Stimulated activated CD4-positive, alpha-beta T cell treated with anti-CD3 and anti-CD28 coated beads, TNF-alpha, amount 100 ng/mL, for 4 hours (primary cell): ENCODE results near the gene STX1B.
"Not testable (repeated sequence)": the region's sequence is repeated elsewhere in the genome, so short reads cannot be mapped to it uniquely, and the experiment has no call there.

Experiments
- DNase-seq, 3 experiments: peaks; one replicate each; pipeline ENCODE4 v3.0.0-alpha.2; 2020; ENCODE audit warnings: low read depth in 3 of 3

STX1B gene

DNA sequence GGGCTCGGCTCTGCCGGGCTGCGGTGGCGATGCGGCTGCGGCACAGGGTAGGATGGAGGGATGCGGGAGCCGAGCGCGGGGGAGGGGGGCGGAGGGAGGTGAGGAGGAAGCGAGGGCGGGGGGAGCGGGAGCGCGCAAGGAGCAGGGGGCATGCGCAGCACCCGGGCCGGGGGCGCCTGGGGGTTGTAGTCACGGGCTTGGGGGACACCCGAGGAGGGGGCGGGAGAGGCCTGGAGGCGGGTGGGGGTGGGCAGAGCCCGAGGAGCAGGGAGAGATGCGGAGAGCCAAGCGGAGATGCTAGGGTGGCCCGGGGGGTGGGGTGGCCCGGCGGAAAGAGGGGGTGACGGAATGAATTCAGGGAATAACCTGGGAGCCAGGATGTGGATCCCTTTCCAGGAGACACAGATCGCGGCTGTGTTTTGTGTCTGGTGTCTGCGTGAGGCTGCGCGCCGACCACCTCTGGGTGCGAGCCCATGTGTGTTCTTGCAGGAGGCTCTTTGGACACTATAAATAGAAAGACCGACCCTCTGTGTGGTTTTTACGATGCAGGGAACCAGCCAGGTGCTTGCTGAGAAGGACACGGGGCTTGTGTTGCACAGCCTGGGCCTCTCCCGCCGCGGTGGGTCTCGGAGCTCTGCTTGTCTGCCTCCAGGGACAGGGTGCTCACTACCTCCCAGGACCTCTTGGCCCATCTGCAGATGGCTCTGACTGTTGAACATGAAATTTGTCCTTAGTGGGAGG is at the start of gene STX1B:
TSS of gene STX1B (minus strand) at position 54 of the 741 bp plus-strand sequence. CDS start 242 bp downstream, outside the sequence.
- peak in 2 of 3 experiments; percentile 24 to 42 for DNase-seq

DNA sequence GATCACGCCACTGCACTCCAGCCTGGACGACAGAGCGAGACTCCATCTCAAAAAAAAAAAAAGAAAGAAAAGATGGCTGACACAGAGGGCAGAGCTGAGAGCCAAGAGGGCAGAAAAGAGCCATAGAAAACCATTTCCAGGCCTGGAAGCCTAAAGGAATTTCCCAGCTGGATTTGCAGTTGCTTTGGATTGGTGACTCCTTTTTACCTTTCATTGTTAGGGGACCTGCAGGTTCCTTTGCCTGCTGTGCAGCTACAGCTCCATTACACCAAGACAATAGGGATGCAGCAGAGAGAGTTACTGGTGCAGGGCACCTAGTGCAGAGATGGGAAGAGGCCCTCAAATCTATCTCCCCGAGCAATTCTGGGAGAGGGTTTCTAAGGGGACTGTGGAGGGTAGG is 45.2 kb upstream of the STX1B start:
- DNase-seq = no peak

DNA sequence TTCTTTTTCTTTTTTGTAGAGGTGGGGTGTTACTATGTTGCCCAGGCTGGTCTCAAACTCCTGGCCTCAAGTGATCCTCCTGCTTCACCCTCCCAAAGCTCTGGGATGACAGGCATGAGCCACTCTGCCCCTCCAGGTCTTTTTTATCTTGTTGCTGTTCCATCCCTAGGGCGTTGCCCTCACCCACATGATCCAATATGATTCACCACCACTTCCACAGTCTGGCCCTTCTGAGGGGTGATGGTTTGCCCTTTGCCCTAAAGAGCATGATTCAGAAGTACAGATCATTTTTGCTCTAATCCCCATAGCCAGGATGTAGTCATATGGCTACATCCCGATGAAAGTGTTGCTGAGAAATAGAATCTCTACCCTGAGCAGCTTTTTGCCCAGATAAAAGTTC is 41.7 kb upstream of the STX1B start:
- no peak for DNase-seq

DNA sequence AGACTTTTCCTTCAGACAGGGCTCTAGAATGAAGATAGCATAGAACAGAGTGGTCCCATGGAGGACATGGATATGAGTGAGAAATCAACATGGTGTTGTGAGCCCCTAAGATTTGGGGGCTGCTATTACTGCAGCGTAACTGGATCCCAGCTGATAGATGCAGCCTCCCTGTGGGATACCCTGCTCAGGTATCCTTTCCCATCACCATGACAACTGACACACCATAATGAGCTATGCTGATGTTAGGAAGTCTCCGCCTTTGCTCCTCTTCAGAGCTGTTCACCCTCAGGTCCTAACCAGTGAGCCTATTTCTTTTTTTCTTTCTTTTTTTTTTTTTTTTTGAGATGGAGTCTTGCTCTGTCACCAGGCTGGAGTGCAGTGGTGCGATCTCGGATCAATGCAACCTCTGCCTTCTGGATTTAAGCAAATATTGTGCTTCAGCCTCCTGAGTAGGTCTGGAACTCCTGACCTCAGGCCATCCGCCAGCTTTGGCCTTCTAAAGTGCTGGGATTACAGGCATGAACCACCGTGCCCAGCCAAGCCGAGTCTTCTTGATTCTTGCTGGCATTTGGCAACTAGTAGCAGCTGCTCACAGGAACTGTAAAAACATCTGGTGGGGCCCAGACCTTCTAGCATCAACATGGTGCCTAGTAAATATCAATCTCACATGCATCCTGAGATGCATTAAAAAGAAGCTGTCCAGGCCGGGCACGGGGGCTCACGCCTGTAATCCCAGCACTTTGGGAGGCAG is 40.0 kb upstream of the STX1B start:
- DNase-seq = no peak

DNA sequence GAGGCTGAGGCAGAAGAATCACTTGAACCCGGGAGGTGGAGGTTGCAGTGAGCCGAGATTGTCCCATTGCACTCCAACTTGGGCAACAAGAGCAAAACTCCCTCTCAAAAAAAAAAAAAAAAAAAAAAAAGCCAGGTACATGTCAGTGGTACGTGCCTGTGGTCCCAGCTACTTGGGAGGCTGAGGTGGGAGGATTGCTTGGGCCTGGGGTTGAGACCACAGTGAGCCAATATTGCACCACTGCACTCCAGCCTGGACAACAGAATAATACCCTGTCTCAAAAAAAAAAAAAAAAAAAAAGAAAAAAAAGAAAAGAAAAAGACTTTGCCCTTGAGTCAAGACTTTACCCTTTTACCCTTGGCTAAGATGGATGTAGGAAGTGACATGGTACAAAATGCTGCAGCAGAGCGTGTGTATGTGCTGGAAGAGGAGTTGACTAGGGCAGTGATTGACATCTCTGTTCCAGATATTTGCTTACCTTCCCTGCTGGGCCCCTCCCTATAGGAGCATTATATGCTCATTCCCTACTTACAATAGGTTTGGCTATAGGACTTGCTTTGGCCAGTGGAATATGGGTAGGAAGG is 33.6 kb upstream of the STX1B start:
- DNase-seq = no peak

DNA sequence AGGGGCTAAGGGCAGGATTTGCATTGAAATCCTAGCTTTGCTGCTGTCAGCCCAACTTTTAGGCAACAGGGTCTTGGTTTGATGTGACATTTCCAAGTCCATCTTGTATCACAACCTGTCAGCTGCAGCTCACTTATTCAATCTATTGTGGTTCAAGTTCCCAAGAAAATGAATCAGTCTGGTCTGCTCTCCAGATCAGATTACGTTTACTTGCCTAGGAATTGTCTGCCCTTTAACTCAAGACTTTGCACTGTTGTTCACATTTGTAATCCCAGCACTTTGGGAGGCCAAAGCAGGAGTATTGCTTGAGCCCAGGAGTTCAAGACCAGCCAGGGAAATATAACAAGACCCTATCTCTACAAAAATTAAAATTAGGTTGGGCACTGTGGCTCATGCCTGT is 32.9 kb upstream of the STX1B start:
- no peak for DNase-seq

DNA sequence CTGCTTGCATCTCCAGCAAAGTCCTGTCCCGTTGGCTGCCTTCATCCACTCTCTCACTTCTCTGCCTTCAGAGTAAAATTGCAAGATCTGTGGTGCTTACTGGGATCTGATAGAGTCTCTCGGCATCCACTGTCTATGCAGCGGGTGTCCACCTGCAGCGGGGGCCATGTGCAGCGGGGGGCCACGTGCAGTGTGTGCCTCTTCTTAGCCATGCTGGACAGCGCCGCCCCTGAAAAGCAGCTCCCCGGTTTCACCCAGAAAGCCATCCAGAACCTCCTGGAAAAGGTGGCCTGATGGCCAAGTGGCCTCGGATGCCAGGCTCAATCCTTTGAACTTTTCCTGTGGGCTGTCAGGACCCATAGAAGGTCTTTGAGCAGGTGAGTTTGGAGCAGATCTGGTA is 32.4 kb upstream of the STX1B start:
- DNase-seq = no peak

DNA sequence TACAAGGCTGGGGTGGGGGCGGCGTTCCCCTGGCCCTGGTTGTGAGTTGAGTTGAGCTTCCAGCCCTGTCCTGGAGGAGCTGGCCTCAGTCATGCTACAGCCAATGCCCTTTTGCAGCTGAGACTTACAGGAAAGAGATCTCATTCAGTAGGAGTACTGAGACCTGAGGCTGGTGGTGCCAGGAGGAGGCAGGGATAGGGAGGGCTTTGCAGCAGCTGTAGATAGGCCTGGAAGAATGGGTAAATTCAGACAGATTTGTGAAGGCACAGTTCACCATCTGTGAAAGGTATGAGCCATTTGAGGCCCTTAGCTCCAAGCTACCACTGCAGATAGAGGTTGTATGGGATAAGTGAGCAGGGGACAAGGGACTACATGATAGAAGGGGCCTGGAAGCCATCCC is 28.6 kb upstream of the STX1B start:
- DNase-seq = no peak

DNA sequence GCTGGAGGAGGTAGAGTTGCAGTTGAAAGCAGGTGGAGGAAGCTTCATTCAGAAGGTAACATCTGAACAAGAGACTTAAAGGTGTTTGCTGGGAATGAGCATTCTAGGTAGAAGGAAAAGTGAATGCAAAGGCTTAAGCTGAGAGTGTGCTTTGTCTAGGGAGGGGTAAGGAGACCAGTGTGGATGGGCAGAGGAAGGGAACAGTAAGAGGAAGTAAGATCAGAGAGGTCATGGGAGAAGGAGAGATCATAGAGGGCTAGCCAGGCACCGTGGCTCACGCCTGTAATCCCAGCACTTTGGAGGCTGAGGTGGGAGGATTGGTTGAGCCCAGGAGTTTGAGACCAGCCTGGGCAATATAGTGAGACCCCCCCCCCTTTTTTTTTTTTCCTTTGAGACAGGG is 26.3 kb upstream of the STX1B start:
- no peak for DNase-seq

DNA sequence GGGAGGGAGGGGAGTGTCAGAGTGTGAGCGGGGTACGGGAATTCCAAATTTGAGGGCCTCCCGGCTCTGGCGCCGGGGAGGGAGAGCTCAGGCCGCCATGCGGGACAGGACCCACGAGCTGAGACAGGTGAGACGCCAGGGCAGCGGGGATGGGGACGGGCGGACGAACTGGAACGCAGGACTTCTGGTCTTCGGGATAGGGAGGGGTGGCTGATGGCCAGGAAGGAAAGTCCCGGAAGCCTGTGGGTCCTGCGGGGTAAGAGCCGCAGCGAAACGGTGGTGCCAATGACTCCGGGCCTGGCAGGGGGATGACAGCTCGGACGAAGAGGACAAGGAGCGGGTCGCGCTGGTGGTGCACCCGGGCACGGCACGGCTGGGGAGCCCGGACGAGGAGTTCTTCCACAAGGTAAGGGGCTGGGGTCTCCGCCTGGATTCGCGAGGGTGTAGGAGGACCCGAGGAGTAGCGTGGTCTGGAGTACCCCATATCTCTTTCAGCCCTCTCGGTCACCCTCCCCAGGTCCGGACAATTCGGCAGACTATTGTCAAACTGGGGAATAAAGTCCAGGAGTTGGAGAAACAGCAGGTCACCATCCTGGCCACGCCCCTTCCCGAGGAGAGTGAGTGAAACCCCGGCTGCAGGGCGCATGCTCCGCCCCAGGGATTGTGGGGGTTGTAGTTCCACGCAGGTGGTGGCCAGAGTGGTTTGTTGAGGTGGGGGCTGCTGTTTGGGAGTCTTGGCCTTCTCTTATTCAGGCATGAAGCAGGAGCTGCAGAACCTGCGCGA is 23.5 kb upstream of the STX1B start:
- peak; percentile 71 to 79 (median 78) for DNase-seq

DNA sequence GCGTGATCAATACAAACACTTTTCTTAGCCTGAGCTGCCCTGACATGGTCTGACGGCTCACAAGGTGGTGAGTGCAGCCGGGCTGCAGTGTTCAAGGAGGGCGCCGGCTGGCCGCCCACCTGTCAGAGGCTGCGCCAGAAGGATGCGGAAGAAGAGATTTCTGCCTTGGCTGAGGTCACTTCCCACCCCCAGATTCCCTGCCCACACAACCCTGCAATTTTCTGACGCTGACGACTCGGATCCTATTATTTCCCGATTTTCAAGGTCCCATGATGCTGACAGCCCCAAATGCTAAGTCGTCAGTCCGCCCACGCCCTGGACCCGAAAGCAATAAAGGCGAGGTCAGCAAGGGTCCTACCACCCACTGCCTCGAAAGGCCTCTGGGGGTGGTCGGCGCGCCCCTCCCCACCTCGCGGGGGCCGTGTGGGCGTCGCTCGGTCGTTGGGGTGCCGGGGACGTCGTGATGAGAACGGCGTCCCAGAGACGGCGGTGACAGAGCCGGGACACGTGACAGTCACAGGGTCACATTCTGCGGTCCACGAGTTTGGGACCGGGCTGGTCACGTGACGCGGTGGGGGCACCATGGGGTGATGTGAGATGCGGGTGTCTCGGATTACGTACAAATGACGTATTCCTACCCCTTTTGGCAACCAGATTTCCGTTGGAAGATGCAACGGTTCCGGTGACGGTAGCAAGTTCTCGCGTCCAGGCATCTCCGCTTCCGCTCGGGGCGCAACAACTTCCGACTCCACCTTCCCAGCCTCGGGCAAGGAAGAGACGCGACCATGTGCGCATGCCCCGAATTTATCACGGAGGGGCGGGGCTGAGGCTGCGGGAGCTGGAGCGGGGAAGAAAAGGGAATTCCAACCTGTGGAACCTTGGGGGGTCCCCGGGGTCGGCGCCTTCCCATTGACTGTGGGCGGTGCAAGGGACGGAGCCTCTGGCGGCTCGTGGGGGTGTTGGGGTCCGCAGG is 22.6 kb upstream of the STX1B start, which contains the start of gene STX4:
TSS of gene STX4 (plus strand) at position 823 of the 973 bp plus-strand sequence. CDS start 248 bp downstream, outside the sequence.
- peak; percentile 93 to 96 (median 94) for DNase-seq

DNA sequence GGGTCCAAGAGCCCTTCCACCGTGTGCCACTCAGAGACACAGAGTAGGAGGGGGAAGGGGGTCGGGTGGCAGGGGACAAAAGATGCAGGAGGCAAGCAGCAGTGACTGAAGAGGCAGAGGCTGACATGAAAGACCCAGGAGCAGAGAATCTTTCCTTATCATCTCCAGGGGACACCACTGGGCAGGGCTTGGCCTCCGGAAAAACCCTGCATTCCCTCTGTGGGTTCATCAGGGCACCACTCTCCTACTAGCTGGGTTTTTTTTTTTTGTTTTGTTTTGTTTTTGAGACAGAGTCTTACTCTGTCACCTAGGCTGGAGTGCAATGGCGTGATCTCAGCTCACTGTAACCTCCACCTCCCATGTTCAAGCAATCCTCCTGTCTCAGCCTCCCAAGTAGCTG is 20.8 kb upstream of the STX1B start:
- DNase-seq = no peak

DNA sequence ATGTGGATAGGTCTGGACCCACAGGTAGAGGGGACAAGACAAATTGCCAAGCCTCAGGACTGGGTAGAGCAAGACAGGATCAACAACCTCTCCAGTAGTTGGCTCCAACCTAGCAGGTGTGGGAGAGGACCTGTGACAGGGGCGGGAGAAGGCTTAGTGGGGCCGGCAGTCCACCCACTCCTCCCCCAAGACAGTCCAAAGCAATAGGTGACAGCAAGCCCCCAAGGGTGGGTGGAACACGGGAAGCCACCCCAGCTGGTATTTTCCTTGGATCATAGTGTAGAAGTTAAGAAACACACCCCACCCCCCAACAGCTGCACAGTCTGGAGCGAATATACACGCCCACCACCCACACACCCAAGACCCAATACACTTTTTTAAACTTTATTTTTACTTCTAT is 18.8 kb upstream of the STX1B start:
- DNase-seq = no peak

DNA sequence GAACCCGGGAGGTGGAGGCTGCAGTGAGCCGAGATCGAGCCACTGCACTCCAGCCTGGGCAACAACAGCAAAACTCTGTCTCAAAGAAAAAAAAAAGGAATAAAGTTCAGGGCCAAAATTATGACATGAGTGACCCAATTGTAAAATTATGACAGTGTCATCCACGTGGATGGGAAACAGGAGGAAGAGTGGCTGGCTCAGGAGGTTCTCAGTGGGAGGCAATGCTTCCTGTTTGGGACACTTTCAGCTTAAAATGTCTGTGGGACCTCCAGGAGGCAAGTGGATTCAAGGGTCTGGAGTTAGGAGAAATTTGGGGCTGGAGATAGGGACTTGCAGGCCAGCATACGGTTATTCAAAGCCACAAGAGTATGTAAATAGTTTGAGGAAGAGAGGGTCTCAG is 14.9 kb upstream of the STX1B start:
- DNase-seq = no peak

DNA sequence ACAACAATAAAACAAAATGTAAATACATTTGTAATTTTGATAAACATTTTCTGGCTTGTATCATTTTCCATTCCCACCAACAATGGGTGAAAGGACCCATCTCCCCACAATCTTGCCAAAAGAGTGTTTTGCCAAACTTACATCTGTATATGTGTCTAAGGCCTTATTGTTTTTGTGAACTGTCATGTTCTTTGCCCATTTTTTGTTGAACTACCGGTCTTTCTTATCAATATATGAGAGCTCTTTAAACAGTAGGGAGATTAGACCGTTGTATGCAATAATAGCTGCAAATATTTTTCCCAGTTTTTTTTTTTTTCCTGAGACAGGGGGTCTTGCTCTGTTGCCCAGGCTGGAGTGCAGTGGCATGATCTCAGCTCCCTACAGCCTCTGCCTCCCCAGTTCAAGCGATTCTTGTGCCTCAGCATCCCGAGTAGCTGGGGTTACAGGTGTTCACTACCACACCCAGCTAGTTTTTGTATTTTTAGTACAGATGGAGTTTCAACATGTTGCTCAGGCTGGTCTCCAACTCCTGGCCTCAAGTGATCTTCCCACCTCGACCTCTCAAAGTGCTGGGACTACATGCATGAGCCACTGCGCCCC is 13.3 kb upstream of the STX1B start:
- no peak for DNase-seq

DNA sequence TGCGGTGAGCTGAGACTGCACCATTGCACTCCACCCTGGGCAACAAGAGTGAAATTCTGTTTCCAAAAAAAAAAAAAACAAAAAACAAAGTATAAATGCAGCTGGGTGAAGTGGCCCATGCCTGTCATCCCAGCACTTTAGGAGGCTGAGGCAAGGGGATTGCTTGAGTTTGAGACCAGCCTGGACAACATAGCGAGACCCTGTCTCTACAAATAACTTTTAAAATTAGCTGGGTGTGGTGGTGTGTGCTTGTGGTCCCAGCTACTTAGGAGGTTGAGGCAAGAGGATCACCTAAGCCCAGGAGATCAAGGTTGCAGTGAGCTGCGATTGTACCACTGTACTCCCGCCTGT is 12.8 kb upstream of the STX1B start:
- no peak for DNase-seq

DNA sequence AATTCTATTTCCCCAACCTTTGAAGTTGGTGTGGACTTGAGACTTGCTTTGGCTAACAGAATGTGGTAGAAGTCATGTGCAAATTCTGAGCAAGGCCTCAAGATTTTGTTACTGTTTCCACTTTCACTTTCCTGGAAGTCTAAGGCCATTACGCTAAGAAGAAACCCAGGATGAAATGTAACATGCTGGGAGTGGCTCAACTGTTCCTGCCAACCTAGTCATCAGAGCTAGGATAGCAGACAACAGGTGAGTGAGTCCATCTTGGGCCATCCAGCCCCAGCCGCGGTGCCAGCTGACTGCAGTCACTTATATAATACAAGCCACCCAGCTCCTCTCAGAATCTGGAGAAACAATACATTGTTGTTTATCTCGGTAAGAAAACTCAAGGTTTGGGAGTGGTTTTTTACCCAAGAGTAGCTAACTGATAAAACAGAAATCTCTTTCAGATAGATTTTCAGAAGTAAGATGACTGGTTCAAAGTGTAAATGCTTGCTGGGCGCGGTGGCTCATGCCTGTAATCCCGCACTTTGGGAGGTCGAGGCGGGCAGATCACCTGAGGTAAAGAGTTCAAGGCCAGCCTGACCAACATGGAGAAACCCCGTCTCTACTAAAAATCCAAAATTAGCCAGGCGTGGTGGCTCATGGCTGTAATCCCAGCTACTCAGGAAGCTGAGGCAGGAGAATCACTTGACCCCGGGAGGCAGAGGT is 12.3 kb upstream of the STX1B start:
- no peak for DNase-seq

DNA sequence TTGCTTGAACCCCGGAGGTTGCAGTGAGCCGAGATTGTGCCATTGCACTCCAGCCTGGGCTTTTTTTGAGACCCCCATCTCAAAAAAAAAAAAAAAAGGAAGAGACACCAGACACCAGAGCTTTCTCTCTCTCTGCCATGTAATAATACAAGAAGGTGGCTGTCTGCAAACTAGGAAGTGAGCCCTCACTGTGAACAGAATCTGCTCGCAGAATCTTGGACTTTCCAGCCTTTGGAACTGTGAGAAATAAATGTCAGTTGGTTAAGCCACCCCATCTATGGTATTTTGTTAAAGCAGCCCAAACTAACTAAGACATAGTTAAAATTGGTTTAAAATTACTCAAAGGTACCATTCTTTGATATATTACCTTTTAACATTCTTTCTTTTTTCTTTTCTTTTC is 10.1 kb upstream of the STX1B start:
- DNase-seq = no peak

DNA sequence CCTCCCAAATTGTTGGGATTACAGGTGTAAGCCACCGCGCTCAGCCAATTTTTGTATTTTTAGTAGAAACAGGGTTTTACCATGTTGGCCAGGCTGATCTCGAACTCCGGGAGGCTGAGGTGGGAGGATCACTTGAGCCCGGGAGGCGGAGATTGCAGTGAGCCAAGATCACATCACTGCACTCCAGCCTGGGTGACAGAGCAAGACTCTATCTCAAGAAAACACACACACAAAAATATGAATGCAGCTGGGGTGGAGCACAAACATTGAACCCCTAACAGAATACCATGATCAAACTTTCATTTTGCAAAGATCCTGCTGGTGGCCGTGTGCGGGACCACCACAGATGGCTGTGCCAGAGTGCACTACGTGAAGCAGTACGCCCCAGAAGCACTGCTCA is 7.3 kb upstream of the STX1B start:
- not testable (repeated sequence) for DNase-seq

DNA sequence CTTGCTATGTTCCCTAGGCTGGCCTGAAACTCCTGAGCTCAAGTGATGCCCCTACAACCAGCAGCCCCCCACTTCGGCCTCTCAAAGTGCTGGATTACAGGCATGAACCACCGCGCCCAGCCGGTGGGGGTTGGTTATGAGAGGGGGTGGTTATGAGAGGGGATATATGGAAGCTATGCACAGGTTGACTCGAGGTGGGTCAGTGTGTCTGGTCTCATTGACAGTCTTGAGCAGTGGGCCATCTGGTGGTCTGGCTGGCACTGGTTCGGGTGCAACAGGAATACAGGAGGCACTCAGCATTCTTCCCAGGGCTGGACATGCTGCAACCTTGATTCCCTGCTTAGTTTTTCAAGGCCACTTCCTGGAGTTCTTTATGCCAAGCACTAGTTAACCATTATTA is 5.6 kb upstream of the STX1B start:
- DNase-seq = no peak
